HL-60 (cell line): Measurements from ENCODE around the gene ARHGEF37.

Source experiments
- GABPA ChIP-seq: IDR thresholded peaks from 2 replicates; pipeline ENCODE4 v1.6.1; 2012; ENCODE audit warnings: low read depth
- SPI1 ChIP-seq: IDR thresholded peaks from 2 replicates; pipeline ENCODE4 v1.6.1; 2012; ENCODE audit warnings: low read depth, mild to moderate bottlenecking, borderline replicate concordance
- TF ChIP-seq, protein P1 (sequence below): IDR thresholded peaks from one replicate; pipeline ENCODE4 v1.5.1; 2011; ENCODE audit warnings: low read length, control low read depth, inconsistent platforms; ENCODE audit not compliant: insufficient read depth

DNA sequence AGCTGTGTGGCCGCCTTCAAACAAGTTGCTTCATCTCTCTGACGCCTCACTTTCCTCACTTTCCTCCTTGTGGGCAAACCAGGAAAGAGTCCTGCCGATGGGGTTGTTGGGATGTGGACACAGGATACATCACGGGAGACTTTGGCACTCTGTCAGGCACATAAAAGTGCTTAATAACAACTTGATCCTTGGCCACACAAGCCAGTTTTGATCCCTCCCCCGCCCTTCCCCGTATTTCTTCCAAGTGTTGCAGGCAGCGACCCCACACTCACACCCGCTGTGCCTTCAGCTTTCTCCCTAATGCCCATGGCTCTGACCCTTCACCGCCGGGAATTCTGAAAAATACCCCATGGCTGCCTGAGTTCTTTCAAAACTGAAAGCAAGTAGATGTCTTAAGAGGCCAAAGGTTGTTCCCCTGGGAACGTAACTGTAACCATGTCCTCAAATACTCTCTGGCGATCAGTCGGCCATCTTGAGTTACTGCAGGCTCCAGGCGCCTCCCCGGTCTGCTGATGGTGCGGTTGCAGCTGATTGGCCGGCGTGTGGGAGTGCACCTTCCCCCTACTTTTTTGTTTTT lies 59.8 kb downstream of the ARHGEF37 start:
- TF ChIP-seq, protein P1, sequence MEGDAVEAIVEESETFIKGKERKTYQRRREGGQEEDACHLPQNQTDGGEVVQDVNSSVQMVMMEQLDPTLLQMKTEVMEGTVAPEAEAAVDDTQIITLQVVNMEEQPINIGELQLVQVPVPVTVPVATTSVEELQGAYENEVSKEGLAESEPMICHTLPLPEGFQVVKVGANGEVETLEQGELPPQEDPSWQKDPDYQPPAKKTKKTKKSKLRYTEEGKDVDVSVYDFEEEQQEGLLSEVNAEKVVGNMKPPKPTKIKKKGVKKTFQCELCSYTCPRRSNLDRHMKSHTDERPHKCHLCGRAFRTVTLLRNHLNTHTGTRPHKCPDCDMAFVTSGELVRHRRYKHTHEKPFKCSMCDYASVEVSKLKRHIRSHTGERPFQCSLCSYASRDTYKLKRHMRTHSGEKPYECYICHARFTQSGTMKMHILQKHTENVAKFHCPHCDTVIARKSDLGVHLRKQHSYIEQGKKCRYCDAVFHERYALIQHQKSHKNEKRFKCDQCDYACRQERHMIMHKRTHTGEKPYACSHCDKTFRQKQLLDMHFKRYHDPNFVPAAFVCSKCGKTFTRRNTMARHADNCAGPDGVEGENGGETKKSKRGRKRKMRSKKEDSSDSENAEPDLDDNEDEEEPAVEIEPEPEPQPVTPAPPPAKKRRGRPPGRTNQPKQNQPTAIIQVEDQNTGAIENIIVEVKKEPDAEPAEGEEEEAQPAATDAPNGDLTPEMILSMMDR, result no peak
- no peak for TF ChIP-seq GABPA
- TF ChIP-seq SPI1, result no peak
